ENCODE data around the gene TRIM10.
A peak's percentile ranks its signal among the peaks of the same experiment; 100 is the strongest.

TRIM10 gene, protein sequence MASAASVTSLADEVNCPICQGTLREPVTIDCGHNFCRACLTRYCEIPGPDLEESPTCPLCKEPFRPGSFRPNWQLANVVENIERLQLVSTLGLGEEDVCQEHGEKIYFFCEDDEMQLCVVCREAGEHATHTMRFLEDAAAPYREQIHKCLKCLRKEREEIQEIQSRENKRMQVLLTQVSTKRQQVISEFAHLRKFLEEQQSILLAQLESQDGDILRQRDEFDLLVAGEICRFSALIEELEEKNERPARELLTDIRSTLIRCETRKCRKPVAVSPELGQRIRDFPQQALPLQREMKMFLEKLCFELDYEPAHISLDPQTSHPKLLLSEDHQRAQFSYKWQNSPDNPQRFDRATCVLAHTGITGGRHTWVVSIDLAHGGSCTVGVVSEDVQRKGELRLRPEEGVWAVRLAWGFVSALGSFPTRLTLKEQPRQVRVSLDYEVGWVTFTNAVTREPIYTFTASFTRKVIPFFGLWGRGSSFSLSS

DNA sequence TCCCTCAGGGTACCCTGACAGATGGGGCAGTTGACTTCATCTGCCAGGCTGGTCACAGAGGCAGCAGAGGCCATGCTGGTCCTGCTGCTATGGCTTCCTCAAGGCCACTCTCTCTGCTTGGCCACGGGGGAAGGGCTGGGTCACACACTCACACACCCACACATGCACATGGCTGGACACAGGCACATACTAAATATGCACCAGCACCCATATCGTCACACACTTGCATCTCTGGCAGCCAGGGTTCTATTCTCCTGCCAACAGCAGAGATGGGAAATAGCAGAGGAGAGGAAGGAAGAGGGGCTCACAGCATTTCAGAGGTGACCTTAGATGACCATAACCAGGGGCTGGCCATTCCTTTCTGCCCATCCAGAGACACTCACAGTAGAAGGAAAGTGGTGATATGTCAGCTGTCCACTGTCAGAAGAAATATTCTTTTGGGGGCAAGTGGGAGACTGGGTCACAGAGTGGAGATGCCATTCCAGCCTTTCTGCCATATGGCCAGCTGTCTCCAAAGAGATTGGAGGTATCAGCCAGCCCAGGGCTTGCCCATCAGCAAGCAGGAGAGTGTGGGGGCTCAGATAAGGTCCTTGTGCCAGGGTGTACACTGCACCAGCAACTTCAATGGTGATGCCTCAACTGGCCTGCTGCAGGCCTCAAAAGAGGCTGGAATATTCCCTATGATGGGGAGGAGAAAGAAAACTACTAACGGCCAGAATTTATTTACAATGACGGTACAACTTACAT, at the start of gene TRIM10:
Gene TRIM10 (minus strand): TSS at position 427 of the 747 bp plus-strand sequence. CDS start 353 bp downstream, at position 74.
- Histone ChIP-seq H3K4me3 (ENCODE audit: severe bottlenecking) (no peak within 1 kb of the TSS), H3K27me3 (ENCODE audit: insufficient read depth, poor library complexity, severe bottlenecking) (no peaks in the 10 kb centered on the region), H3K27ac (ENCODE audit: poor library complexity, severe bottlenecking) (no peak within 1 kb of the TSS), H3K9me3 (ENCODE audit: severe bottlenecking) (no peaks in the 10 kb centered on the region), H3K4me1 (ENCODE audit: insufficient read depth, poor library complexity, severe bottlenecking) (peaks cover 12% of the 10 kb centered on the region), H3K36me3 (ENCODE audit: low read depth) (no peaks in the 10 kb centered on the region)
- no peak for ATAC-seq (ENCODE audit: low read depth)
- TF ChIP-seq, protein P1, sequence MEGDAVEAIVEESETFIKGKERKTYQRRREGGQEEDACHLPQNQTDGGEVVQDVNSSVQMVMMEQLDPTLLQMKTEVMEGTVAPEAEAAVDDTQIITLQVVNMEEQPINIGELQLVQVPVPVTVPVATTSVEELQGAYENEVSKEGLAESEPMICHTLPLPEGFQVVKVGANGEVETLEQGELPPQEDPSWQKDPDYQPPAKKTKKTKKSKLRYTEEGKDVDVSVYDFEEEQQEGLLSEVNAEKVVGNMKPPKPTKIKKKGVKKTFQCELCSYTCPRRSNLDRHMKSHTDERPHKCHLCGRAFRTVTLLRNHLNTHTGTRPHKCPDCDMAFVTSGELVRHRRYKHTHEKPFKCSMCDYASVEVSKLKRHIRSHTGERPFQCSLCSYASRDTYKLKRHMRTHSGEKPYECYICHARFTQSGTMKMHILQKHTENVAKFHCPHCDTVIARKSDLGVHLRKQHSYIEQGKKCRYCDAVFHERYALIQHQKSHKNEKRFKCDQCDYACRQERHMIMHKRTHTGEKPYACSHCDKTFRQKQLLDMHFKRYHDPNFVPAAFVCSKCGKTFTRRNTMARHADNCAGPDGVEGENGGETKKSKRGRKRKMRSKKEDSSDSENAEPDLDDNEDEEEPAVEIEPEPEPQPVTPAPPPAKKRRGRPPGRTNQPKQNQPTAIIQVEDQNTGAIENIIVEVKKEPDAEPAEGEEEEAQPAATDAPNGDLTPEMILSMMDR (IDR thresholded peaks at IDR 0.05; ENCODE audit: poor library complexity, severe bottlenecking), result no peak
- DNase-seq (ENCODE audit: low spot score), result no peak

DNA sequence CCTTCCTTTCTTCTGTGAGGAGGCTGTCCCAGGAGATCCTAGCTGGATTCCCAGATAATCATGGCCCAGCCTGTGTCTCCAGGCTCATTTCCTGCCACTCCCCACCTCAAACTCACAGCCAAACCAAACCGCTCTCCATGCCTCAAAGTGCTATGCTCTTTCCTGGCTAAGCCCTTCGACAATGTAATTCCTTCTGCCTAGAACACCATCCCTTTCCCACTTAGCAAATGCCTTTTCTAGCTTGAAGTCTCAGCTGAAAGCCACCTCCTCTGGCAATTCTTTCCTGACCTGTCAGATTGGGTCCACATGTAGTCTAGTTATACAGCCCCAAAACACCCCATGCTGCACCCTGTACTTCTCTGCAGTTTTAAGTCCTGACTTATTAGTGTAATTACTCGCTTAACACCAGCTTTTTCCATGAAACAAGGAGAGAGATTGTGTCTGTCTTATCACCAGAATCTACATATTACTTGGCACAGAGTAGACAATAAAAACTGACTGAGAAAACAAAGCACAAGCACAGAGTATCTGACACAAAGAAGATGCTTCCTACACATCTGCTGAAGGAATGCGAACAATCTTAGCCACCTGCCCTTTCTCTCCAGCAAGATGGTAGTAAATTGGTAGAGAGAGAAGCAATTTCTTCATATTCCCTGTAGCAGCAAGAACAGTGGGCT, 46.7 kb upstream of the TRIM10 start:
- H3K4me3 ChIP-seq (ENCODE audit: severe bottlenecking), result no peak overlapping the region
- TF ChIP-seq, protein P1 (IDR thresholded peaks at IDR 0.05; ENCODE audit: poor library complexity, severe bottlenecking), result no peak
- H3K27me3 ChIP-seq (ENCODE audit: insufficient read depth, poor library complexity, severe bottlenecking), result no peaks in the 10 kb centered on the region
- DNase-seq (ENCODE audit: low spot score) (no peak), ATAC-seq (ENCODE audit: low read depth) (peak; percentile 65)
- H3K4me1 ChIP-seq (ENCODE audit: insufficient read depth, poor library complexity, severe bottlenecking), result peaks cover 36% of the 10 kb centered on the region
- peaks cover 14% of the 10 kb centered on the region for H3K36me3 ChIP-seq (ENCODE audit: low read depth)
- H3K9me3 ChIP-seq (ENCODE audit: severe bottlenecking), result no peaks in the 10 kb centered on the region
- H3K27ac ChIP-seq (ENCODE audit: poor library complexity, severe bottlenecking), result peak overlapping the region; percentile 82

DNA sequence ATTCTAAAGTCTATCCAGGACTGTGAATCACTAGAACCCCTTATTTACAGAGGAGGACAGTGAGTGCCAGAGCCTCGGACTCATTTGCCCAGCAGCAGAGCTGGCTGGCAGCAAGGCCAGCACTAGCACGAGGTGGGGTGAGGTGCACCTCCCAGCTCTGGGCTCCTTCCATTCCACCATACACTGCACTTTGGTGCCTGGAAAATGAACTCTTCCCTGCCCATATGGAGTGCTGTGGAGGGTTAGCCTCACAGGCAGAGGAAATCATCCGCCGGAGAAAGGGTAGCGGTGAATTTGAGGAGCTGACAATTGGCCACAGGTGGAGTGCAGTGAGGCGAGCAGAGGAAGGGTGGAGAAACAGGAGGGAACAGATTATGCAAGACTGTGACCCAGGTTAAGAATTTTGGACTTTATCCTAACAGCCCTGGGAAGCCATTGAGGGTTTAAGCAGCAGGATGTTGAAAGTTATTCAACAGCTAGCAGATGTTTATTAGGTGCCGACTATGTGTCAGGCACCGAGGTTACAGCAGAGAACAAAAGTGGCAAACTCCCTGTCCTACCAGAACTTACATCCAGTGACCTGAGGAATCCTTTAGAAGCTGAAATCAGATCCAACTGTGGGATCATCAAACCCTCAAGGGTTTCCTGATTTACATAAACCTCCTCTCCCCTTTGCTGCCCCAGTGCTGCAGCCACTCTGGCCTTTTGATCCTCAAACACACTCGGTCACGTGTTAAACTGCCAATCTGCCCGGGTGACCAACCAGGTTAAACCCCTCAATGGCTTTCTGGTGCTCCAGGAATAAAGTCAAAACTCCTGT, 46.0 kb upstream of the TRIM10 start:
- TF ChIP-seq, protein P1 (IDR thresholded peaks at IDR 0.05; ENCODE audit: poor library complexity, severe bottlenecking), result no peak
- Histone ChIP-seq H3K4me3 (ENCODE audit: severe bottlenecking) (no peak overlapping the region), H3K4me1 (ENCODE audit: insufficient read depth, poor library complexity, severe bottlenecking) (peaks cover 43% of the 10 kb centered on the region), H3K27ac (ENCODE audit: poor library complexity, severe bottlenecking) (peak overlapping the region; percentile 82), H3K36me3 (ENCODE audit: low read depth) (peaks cover 20% of the 10 kb centered on the region), H3K9me3 (ENCODE audit: severe bottlenecking) (no peaks in the 10 kb centered on the region), H3K27me3 (ENCODE audit: insufficient read depth, poor library complexity, severe bottlenecking) (no peaks in the 10 kb centered on the region)
- ATAC-seq (ENCODE audit: low read depth), result peak; percentile 59
- DNase-seq (ENCODE audit: low spot score), result no peak

DNA sequence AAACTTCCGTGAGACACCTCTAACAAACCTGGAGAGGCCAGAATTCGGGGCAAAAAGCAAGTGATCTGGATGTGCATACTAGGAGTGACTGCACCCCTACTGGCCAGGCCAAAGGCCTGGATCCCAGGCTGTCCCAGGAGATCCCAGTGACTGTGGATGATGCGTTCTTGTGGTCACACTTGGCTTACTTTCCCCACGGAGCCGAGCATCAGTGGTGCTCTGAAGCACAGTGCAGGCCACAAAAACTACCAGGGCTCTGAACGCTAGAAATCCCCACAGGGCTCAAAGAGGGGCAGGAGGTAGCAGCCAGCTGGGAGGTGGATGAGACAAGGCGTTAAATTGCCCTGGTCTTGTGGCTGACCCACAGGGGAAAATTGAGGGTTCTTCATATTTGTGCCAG, 45.1 kb upstream of the TRIM10 start:
- Histone ChIP-seq H3K36me3 (ENCODE audit: low read depth) (peaks cover 29% of the 10 kb centered on the region), H3K9me3 (ENCODE audit: severe bottlenecking) (no peaks in the 10 kb centered on the region), H3K27ac (ENCODE audit: poor library complexity, severe bottlenecking) (peak overlapping the region; percentile 82), H3K4me1 (ENCODE audit: insufficient read depth, poor library complexity, severe bottlenecking) (peaks cover 43% of the 10 kb centered on the region), H3K4me3 (ENCODE audit: severe bottlenecking) (no peak overlapping the region), H3K27me3 (ENCODE audit: insufficient read depth, poor library complexity, severe bottlenecking) (no peaks in the 10 kb centered on the region)
- ATAC-seq (ENCODE audit: low read depth), result no peak
- no peak for DNase-seq (ENCODE audit: low spot score)
- TF ChIP-seq, protein P1 (IDR thresholded peaks at IDR 0.05; ENCODE audit: poor library complexity, severe bottlenecking), result no peak

Measured in RWPE2 (cell line).